RWPE2 (cell line): ENCODE measurements around the gene OASL.

Source experiments
- ATAC-seq: fragments of 200-7000 bp; cut with Tn5 transposase; 3 replicates; pipeline ENCODE4 v1.9.1; 2021; ENCODE audit warnings: low read depth
- DNase-seq: peaks from one replicate; pipeline ENCODE4 v3.0.0-alpha.2; 2020; ENCODE audit warnings: low spot score
- H3K27ac ChIP-seq: fragments of 450-650 bp; 2 replicates; pipeline ENCODE4 v1.5.1; 2017; ENCODE audit warnings: mild to moderate bottlenecking; ENCODE audit not compliant: poor library complexity, severe bottlenecking
- H3K27me3 ChIP-seq: fragments of 250-450 bp; sonication (Bioruptor Pico); 2 replicates; pipeline ENCODE4 v1.5.1; 2021; ENCODE audit warnings: mild to moderate bottlenecking, moderate library complexity; ENCODE audit not compliant: insufficient read depth, poor library complexity, severe bottlenecking
- H3K36me3 ChIP-seq: fragments of 250-450 bp; sonication (Bioruptor Pico); 2 replicates; pipeline ENCODE4 v1.5.1; 2020; ENCODE audit warnings: low read depth, mild to moderate bottlenecking, moderate library complexity
- H3K4me1 ChIP-seq: fragments of 250-450 bp; sonication (Bioruptor Pico); 2 replicates; pipeline ENCODE4 v1.5.1; 2021; ENCODE audit warnings: mild to moderate bottlenecking, moderate library complexity; ENCODE audit not compliant: insufficient read depth, poor library complexity, severe bottlenecking
- H3K4me3 ChIP-seq: fragments of 250-450 bp; sonication (Bioruptor Pico); 2 replicates; pipeline ENCODE4 v1.5.1; 2021; ENCODE audit warnings: mild to moderate bottlenecking, moderate library complexity; ENCODE audit not compliant: severe bottlenecking
- H3K9me3 ChIP-seq: fragments of 250-450 bp; sonication (Bioruptor Pico); 2 replicates; pipeline ENCODE4 v1.5.1; 2021; ENCODE audit warnings: mild to moderate bottlenecking, moderate library complexity; ENCODE audit not compliant: severe bottlenecking
- TF ChIP-seq, protein P1 (sequence below): fragments of 450-650 bp; IDR thresholded peaks from one replicate; pipeline ENCODE4 v1.5.1; 2017; ENCODE audit warnings: mild to moderate bottlenecking, moderate library complexity; ENCODE audit not compliant: poor library complexity, severe bottlenecking

The OASL gene

DNA sequence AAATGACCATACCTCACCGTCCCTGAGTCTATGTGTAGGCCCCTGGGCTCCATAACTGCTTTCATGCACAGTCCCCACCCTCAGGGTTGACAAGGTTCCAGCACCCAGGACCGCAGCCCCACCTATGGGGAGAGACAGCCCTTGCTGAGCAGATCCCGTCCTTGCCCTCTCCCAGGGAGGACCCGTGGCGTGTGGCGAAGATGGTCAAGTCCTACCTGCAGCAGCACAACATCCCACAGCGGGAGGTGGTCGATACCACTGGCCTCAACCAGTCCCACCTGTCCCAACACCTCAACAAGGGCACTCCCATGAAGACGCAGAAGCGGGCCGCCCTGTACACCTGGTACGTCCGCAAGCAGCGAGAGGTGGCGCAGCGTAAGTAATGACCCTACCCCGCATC is 50.4 kb downstream of the OASL start:
- no peaks in the 10 kb centered on the region for H3K4me1 ChIP-seq
- no peaks in the 10 kb centered on the region for H3K36me3 ChIP-seq
- no peaks in the 10 kb centered on the region for H3K9me3 ChIP-seq
- TF ChIP-seq, protein P1, sequence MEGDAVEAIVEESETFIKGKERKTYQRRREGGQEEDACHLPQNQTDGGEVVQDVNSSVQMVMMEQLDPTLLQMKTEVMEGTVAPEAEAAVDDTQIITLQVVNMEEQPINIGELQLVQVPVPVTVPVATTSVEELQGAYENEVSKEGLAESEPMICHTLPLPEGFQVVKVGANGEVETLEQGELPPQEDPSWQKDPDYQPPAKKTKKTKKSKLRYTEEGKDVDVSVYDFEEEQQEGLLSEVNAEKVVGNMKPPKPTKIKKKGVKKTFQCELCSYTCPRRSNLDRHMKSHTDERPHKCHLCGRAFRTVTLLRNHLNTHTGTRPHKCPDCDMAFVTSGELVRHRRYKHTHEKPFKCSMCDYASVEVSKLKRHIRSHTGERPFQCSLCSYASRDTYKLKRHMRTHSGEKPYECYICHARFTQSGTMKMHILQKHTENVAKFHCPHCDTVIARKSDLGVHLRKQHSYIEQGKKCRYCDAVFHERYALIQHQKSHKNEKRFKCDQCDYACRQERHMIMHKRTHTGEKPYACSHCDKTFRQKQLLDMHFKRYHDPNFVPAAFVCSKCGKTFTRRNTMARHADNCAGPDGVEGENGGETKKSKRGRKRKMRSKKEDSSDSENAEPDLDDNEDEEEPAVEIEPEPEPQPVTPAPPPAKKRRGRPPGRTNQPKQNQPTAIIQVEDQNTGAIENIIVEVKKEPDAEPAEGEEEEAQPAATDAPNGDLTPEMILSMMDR = no peak
- no peak for ATAC-seq
- no peak overlapping the region for H3K27ac ChIP-seq
- peaks cover 5% of the 10 kb centered on the region for H3K27me3 ChIP-seq
- DNase-seq = no peak
- no peak overlapping the region for H3K4me3 ChIP-seq

DNA sequence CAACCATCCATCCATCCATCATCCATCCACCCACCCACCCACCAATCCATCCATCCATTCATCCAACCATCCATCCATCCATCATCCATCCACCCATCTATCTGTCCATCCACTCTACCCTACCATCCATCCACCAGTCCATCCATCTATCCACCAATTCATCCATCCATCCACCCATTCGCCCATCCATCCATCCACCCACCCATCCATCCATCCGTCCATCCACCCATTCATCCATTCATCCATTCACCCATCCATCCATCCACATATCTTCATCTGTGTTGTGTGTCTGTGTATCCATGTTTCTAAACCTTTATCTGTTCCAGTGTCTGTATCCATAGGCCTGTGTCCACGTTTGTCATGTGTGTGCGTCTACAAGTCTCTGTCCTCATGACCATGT is 50.8 kb downstream of the OASL start:
- Histone ChIP-seq H3K9me3 (no peaks in the 10 kb centered on the region), H3K4me1 (no peaks in the 10 kb centered on the region), H3K4me3 (no peak overlapping the region), H3K27me3 (peaks cover 5% of the 10 kb centered on the region), H3K36me3 (no peaks in the 10 kb centered on the region), H3K27ac (no peak overlapping the region)
- DNase-seq (no peak), ATAC-seq (no peak)
- TF ChIP-seq, protein P1 = no peak

DNA sequence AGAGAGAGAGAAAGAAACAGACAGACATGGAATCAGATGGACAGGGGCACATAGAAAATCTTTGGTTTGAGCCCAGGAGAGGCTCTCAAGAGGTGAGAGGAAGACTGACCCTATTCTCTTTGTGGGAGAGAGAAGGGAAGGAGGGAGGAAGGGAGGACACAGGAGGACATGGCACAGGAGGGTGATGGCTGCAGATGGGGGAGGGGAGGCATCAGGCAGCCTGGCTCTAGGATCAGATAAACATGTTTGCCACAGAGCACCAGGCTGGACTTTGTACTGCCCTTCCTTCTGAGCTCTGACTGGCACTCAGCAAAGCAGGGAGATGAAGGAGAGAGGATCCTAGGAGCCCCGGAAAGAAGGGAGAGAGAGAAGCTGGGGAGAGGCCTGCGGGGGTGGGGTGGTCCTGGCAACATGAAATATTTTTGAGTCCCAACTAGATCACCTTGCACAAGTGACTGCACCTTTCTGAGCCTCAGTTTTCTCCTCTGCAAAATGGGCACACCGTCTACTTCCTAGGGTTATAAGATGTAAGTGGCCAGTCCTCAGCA is 54.6 kb downstream of the OASL start:
- Histone ChIP-seq H3K27ac (no peak overlapping the region), H3K4me1 (no peaks in the 10 kb centered on the region), H3K4me3 (no peak overlapping the region), H3K36me3 (no peaks in the 10 kb centered on the region), H3K9me3 (no peaks in the 10 kb centered on the region), H3K27me3 (no peaks in the 10 kb centered on the region)
- DNase-seq (no peak), ATAC-seq (no peak)
- TF ChIP-seq, protein P1 = no peak

DNA sequence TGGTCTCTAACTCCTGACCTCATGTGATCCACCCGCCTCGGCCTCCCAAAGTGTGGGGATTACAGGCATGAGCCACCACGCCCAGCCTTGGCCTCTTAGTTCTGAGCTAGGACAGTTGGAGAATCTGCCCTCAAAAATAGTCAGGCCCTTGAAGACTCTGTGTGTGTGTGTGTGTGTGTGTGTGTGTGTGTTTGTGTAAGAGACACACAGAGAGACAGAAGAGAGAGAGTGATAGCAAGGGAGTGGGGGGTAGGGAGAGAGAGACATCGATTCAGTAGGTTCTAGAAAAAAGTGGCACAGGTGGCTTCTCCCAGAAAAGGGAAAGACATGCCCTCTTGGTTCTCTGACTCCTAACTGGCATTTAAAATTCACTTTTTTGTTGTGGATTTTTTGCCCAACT is 55.3 kb downstream of the OASL start:
- no peak overlapping the region for H3K27ac ChIP-seq
- no peaks in the 10 kb centered on the region for H3K36me3 ChIP-seq
- H3K4me3 ChIP-seq = no peak overlapping the region
- TF ChIP-seq, protein P1 = no peak
- H3K27me3 ChIP-seq = no peaks in the 10 kb centered on the region
- no peaks in the 10 kb centered on the region for H3K4me1 ChIP-seq
- ATAC-seq (no peak), DNase-seq (no peak)
- no peaks in the 10 kb centered on the region for H3K9me3 ChIP-seq

DNA sequence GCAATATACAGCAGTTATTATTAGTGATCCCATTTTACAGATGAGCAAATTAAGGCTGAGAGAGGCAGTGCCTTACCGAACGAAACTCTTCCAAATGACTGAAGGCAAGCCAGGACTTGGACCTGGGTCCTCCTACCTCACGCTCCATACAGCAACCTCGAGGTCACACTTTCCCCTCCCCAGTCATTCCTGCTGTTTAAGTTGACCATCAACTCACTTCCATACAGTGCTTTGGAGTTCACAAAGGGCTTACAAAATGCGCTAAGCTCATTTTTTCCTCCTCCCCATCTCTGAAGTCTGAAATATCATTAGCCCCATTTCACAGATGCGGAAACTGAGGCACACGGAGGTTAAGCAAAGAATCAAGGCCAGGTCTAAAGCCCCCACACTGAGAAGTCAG is 56.4 kb downstream of the OASL start:
- Histone ChIP-seq H3K4me1 (no peaks in the 10 kb centered on the region), H3K27ac (no peak overlapping the region), H3K27me3 (no peaks in the 10 kb centered on the region), H3K36me3 (no peaks in the 10 kb centered on the region), H3K4me3 (no peak overlapping the region), H3K9me3 (no peaks in the 10 kb centered on the region)
- TF ChIP-seq, protein P1 = no peak
- no peak for DNase-seq
- no peak for ATAC-seq
